Endothelial cell of umbilical vein (primary cell): ENCODE measurements around the gene CCNI. TPM values are rescaled to one million over a fixed set of nuclear protein-coding genes. Genes with fewer than 3 reads are reported as not detected.

ENCODE experiments used
- BruUV-seq: library from RNA; stranded (reverse); fragments of 400-500 nt; replicated peaks from 2 replicates; lab custom pipeline; 2021; lab: Mats Ljungman, UMichigan
- CTCF ChIA-PET: fragments of 300-600, 350-600 bp; sonication (Branson Sonifier 250); formaldehyde crosslinking; loops from one replicate; lab custom pipeline; 2021; ENCODE audit warnings: antibody characterized with exemption, inconsistent platforms; lab: Charles Lee
- POLR2A ChIA-PET: fragments of 300-600, 350-600 bp; sonication (Branson Sonifier 250); formaldehyde crosslinking; loops from one replicate; lab custom pipeline; 2021; ENCODE audit warnings: antibody characterized with exemption, inconsistent platforms; lab: Charles Lee
- DNase-seq: peaks from one replicate; pipeline ENCODE4 v3.0.0-alpha.2; 2011; ENCODE audit warnings: low read depth, low spot score
- FAIRE-seq: peaks from 2 replicates; lab custom pipeline; 2011; peaks lifted over from hg19 to GRCh38; lab: Jason Lieb, UNC
- H2AFZ ChIP-seq: 2 replicates; pipeline ENCODE4 v1.6.0; 2012; ENCODE audit warnings: low read depth, low read length, control low read depth, inconsistent platforms
- H3K27ac ChIP-seq: 2 replicates; pipeline ENCODE4 v1.5.1; 2011; ENCODE audit warnings: low read depth, mild to moderate bottlenecking, control low read depth, low read length, moderate library complexity; ENCODE audit not compliant: insufficient read depth
- H3K27me3 ChIP-seq, 2 experiments: 2 replicates each; pipeline versions ENCODE4 v1.6.0 to v1.6.1; 2011; ENCODE audit warnings: low read length in 2 of 2, mixed read lengths in 1 of 2; ENCODE audit not compliant: control insufficient read depth in 2 of 2, insufficient read depth in 2 of 2
- H3K36me3 ChIP-seq, 2 experiments: 2 replicates in 1 of 2; 3 replicates in 1 of 2; pipeline ENCODE4 v1.5.1; 2011; ENCODE audit warnings: low read length in 2 of 2, mild to moderate bottlenecking in 1 of 2, moderate library complexity in 1 of 2; ENCODE audit not compliant: control insufficient read depth in 2 of 2, insufficient read depth in 2 of 2; ENCODE audit errors: extremely low read depth in 1 of 2
- H3K4me1 ChIP-seq: 3 replicates; pipeline ENCODE4 v1.5.1; 2011; ENCODE audit warnings: mild to moderate bottlenecking, low read length; ENCODE audit not compliant: control insufficient read depth, insufficient read depth; ENCODE audit errors: extremely low read depth
- H3K4me2 ChIP-seq: 2 replicates; pipeline ENCODE4 v1.6.1; 2011; ENCODE audit warnings: low read length, control low read depth, mixed read lengths; ENCODE audit not compliant: insufficient read depth
- H3K4me3 ChIP-seq, 3 experiments: fragments of 200-600 bp in 1 of 3; sonication (generic), shearing (Covaris generic) in 1 of 3; replicated peaks in 1 of 3; 2 replicates each; pipeline ENCODE4 v1.5.1; 2011 to 2016; ENCODE audit warnings: control low read depth in 3 of 3, low read length in 3 of 3, mild to moderate bottlenecking in 2 of 3, inconsistent platforms in 1 of 3, low read depth in 1 of 3, moderate library complexity in 1 of 3; ENCODE audit not compliant: insufficient read depth in 1 of 3
- H3K79me2 ChIP-seq: 2 replicates; pipeline ENCODE4 v1.6.0; 2012; ENCODE audit warnings: low read length, inconsistent platforms; ENCODE audit not compliant: control insufficient read depth, insufficient read depth
- H3K9ac ChIP-seq: replicated peaks from 2 replicates; pipeline ENCODE3; 2011; ENCODE audit warnings: low read length, control low read depth; ENCODE audit not compliant: insufficient read depth; ENCODE audit errors: extremely low read depth
- H3K9me1 ChIP-seq: replicated peaks from 3 replicates; pipeline ENCODE4 v1.6.0; 2011; ENCODE audit warnings: mild to moderate bottlenecking, low read length; ENCODE audit not compliant: control insufficient read depth, insufficient read depth; ENCODE audit errors: extremely low read depth
- H3K9me3 ChIP-seq: replicated peaks from 2 replicates; pipeline ENCODE4 v1.5.1; 2012; ENCODE audit warnings: low read length, inconsistent platforms; ENCODE audit not compliant: control insufficient read depth, insufficient read depth
- H4K20me1 ChIP-seq: replicated peaks from 2 replicates; pipeline ENCODE3; 2011; ENCODE audit warnings: mild to moderate bottlenecking, low read length; ENCODE audit not compliant: control insufficient read depth, insufficient read depth; ENCODE audit errors: extremely low read depth
- EZH2 ChIP-seq: IDR thresholded peaks from 2 replicates; pipeline ENCODE4 v1.6.1; 2012; ENCODE audit warnings: borderline replicate concordance, low read depth, mild to moderate bottlenecking, moderate library complexity, low read length, inconsistent platforms; ENCODE audit not compliant: severe bottlenecking
- FOS ChIP-seq: IDR thresholded peaks from 2 replicates; pipeline ENCODE4 v1.6.1; 2011; ENCODE audit warnings: mild to moderate bottlenecking, low read length, moderate library complexity, borderline replicate concordance; ENCODE audit not compliant: insufficient read depth
- GATA2 ChIP-seq: IDR thresholded peaks from 2 replicates; pipeline ENCODE4 v1.7.0; 2011; ENCODE audit warnings: low read depth, mild to moderate bottlenecking, moderate library complexity, mixed read lengths, low read length; ENCODE audit not compliant: insufficient read length, insufficient read depth
- JUN ChIP-seq: IDR thresholded peaks from 2 replicates; pipeline ENCODE4 v1.6.1; 2011; ENCODE audit warnings: borderline replicate concordance, low read depth; ENCODE audit not compliant: insufficient read length, insufficient read depth
- MYC ChIP-seq: IDR thresholded peaks from one replicate; pipeline ENCODE4 v1.6.1; 2011; ENCODE audit warnings: mild to moderate bottlenecking, low read depth, low read length
- POLR2A ChIP-seq: IDR thresholded peaks from 2 replicates; pipeline ENCODE4 v1.6.1; 2012; ENCODE audit warnings: low read depth, mild to moderate bottlenecking, control low read depth, low read length
- POLR2AphosphoS5 ChIP-seq: IDR thresholded peaks from 2 replicates; pipeline ENCODE4 v1.6.1; 2012; ENCODE audit warnings: low read depth, mild to moderate bottlenecking, control low read depth, low read length, moderate library complexity; ENCODE audit not compliant: insufficient read depth
- dilution Hi-C: fragments of 300-500 bp; cut with MboI; formaldehyde crosslinking; loops from one replicate; pipeline ENCODE4 v1.15.0; 2019; ENCODE audit warnings: low sequenced_read_pairs; ENCODE audit not compliant: extremely low pct_ligation_motif_present
- intact Hi-C: fragments of 100-400 bp; cut with micrococcal nuclease; formaldehyde crosslinking; loops from one replicate; pipeline ENCODE4 v1.10.0; 2022
- polyA plus RNA-seq, 4 experiments: library from polyadenylated mRNA; depleted of rRNA in 3 of 4; stranded (reverse) in 3 of 4; unstranded in 1 of 4; fragments of >200 nt; gene quantifications; 2 replicates each; pipeline versions ENCODE4 v1.2.1 to v1.2.3, GENCODE V29; 2011 to 2012; ENCODE audit warnings: missing spikeins in 1 of 4
- total RNA-seq: library from RNA; stranded (reverse); gene quantifications from 2 replicates; pipeline ENCODE4 v1.2.3, GENCODE V29; 2021
- TF ChIP-seq, protein P1 (sequence below), 2 donors: IDR thresholded peaks; 1 replicate in 1 of 2; 2 replicates in 1 of 2; pipeline ENCODE4 v1.5.1; 2011; ENCODE audit warnings: low read length in 2 of 2, mild to moderate bottlenecking in 2 of 2, moderate library complexity in 2 of 2, control low read depth in 1 of 2, inconsistent platforms in 1 of 2, low read depth in 1 of 2; ENCODE audit not compliant: insufficient read depth in 1 of 2; ENCODE audit errors: extremely low read depth in 1 of 2
- TF ChIP-seq, protein P2 (sequence below): IDR thresholded peaks from 2 replicates; pipeline ENCODE4 v1.6.1; 2011; ENCODE audit not compliant: insufficient read depth, insufficient read length

The CCNI gene
- total and polyA plus RNA-seq, 2 donors (not counting 3 experiments of a cell fraction or from before 2014, with no cell fraction given) = 88.6 to 212 TPM

DNA sequence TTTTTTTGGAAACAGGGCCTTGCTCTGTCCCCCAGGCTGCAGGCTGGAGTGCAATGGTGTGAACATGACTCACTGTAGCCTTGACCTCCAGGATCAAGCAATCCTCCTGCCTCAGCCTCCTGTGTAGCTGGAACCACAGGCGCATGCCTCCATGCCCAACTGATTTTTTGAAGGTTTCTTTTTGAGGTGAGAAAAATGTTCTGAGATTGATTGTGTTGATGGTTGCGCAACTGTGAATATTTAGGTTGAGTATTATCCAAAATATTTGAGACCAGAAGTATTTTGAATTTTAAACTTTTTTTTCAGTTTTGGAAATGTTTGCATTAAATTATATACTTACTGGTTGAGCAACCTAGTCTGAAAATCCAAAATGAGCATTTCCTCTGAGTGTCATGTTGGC, 2.6 kb upstream of the CCNI start:
- Histone ChIP-seq H4K20me1 (peaks cover 3% of the 10 kb centered on the region), H3K9ac (no peak overlapping the region), H3K9me1 (no peaks in the 10 kb centered on the region), H3K36me3 (no peaks in the 10 kb centered on the region), H3K4me3 (no peak overlapping the region), H2AFZ (no peak overlapping the region), H3K9me3 (no peaks in the 10 kb centered on the region), H3K27ac (no peak overlapping the region), H3K4me2 (no peak overlapping the region), H3K27me3 (no peaks in the 10 kb centered on the region), H3K4me1 (peaks cover 13% of the 10 kb centered on the region), H3K79me2 (peaks cover 21% of the 10 kb centered on the region)
- CTCF ChIA-PET = interaction anchor here (1.0 to 2.5 kb wide), 2 partner anchors 10 to 16 kb away, joined by 3 to 17 read pairs; no protein-coding TSS in a partner anchor
- intact Hi-C loops = loop anchor here (5.0 to 10.0 kb wide), 2 partner anchors 784 to 934 kb away; partner anchors contain the start of genes MRPL1 and NUP54
- FAIRE-seq (no peak), DNase-seq (no peak)
- TF ChIP-seq POLR2AphosphoS5 (no peak), FOS (no peak), EZH2 (no peak), GATA2 (no peak), POLR2A (no peak), JUN (no peak), MYC (no peak)
- TF ChIP-seq, protein P1, sequence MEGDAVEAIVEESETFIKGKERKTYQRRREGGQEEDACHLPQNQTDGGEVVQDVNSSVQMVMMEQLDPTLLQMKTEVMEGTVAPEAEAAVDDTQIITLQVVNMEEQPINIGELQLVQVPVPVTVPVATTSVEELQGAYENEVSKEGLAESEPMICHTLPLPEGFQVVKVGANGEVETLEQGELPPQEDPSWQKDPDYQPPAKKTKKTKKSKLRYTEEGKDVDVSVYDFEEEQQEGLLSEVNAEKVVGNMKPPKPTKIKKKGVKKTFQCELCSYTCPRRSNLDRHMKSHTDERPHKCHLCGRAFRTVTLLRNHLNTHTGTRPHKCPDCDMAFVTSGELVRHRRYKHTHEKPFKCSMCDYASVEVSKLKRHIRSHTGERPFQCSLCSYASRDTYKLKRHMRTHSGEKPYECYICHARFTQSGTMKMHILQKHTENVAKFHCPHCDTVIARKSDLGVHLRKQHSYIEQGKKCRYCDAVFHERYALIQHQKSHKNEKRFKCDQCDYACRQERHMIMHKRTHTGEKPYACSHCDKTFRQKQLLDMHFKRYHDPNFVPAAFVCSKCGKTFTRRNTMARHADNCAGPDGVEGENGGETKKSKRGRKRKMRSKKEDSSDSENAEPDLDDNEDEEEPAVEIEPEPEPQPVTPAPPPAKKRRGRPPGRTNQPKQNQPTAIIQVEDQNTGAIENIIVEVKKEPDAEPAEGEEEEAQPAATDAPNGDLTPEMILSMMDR (IDR thresholded peaks at IDR 0.05; ENCODE audit: extremely low read depth in 1 of 2, insufficient read depth in 1 of 2, low read depth in 1 of 2, low read length in 2 of 2) = no peak
- TF ChIP-seq, protein P2, sequence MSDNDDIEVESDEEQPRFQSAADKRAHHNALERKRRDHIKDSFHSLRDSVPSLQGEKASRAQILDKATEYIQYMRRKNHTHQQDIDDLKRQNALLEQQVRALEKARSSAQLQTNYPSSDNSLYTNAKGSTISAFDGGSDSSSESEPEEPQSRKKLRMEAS = no peak
- no TSS peak for BruUV-seq
- POLR2A ChIA-PET = no interaction called here
- dilution Hi-C loops = no loop called here
